NT2/D1 (cell line): ENCODE data around the gene TAS2R1.

ENCODE experiments used
- DNase-seq: peaks from one replicate; pipeline ENCODE4 v3.0.0-alpha.2; 2011; ENCODE audit warnings: low read depth, low spot score
- H3K27me3 ChIP-seq: 2 replicates; pipeline ENCODE4 v1.6.0; 2011; ENCODE audit warnings: mild to moderate bottlenecking; ENCODE audit not compliant: insufficient read length, insufficient read depth
- H3K36me3 ChIP-seq: 2 replicates; pipeline ENCODE4 v1.6.1; 2011; ENCODE audit warnings: mild to moderate bottlenecking, low read length, mixed read lengths; ENCODE audit not compliant: insufficient read depth, insufficient read length
- H3K4me1 ChIP-seq: 2 replicates; pipeline ENCODE4 v1.5.1; 2011; ENCODE audit not compliant: insufficient read depth, insufficient read length
- H3K4me3 ChIP-seq: 2 replicates; pipeline ENCODE4 v1.5.1; 2011; ENCODE audit warnings: low read depth; ENCODE audit not compliant: insufficient read length
- H3K9ac ChIP-seq: 2 replicates; pipeline ENCODE4 v1.6.0; 2011; ENCODE audit warnings: low read depth; ENCODE audit not compliant: insufficient read length
- H3K9me3 ChIP-seq: 2 replicates; pipeline ENCODE4 v1.5.1; 2011; ENCODE audit warnings: mild to moderate bottlenecking, low read length; ENCODE audit not compliant: insufficient read depth
- SUZ12 ChIP-seq: IDR thresholded peaks from 2 replicates; pipeline ENCODE4 v1.6.1; 2011; ENCODE audit not compliant: insufficient read length, insufficient read depth; ENCODE audit errors: extremely low read depth
- YY1 ChIP-seq: IDR thresholded peaks from 2 replicates; pipeline ENCODE4 v1.6.1; 2011; ENCODE audit not compliant: insufficient read length, insufficient read depth
- ZNF274 ChIP-seq: IDR thresholded peaks from 2 replicates; pipeline ENCODE4 v1.6.1; 2011; ENCODE audit warnings: mild to moderate bottlenecking, low read depth, low read length

Gene TAS2R1

DNA sequence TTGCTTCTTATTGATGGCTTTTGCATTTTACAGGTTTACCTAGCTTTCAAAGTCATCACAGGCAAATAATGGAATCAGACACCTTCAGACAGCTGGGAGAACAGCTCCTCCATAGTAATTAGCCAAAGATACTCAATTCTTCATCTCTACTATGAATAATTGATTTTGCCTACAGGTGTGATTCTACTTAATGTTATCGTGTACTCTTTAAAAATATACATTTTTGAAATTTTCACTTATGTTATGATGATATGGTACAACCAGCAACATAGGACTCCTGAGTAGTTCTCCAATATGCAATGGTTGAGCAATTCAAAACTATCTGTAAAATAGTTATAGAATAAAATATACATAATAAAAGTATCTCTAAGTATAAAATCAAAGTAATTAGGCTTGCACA is at the start of gene TAS2R1:
Gene TAS2R1 (minus strand): TSS at position 101 of the 400 bp plus-strand sequence. CDS start 319 bp downstream, outside the sequence.
- Histone ChIP-seq H3K4me3 (no peak within 1 kb of the TSS), H3K9me3 (no peaks in the 10 kb centered on the region), H3K9ac (no peak within 1 kb of the TSS), H3K36me3 (no peaks in the 10 kb centered on the region), H3K4me1 (no peaks in the 10 kb centered on the region), H3K27me3 (no peaks in the 10 kb centered on the region)
- DNase-seq, result no peak
- TF ChIP-seq YY1 (no peak), SUZ12 (no peak), ZNF274 (no peak)

DNA sequence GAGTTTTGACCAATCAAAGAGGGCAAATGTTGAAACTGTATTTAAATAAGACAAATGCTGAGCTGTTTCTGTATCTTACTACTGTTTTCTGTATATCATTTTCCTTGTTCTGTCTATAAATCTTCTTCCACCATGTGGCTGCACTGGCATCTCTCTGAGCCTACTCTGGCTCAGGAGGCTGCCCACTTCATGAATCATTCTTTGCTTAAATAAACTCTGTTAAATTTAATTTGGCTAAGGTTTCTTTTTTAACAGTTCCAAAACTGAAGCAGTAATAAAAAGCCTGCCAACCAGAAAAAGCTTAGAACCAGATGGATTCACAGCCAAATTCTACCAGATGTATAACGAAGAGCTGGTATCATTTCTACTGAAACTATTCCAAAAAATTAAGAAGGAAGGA is 40.2 kb upstream of the TAS2R1 start:
- no peaks in the 10 kb centered on the region for H3K4me1 ChIP-seq
- no peaks in the 10 kb centered on the region for H3K9me3 ChIP-seq
- no peaks in the 10 kb centered on the region for H3K36me3 ChIP-seq
- TF ChIP-seq ZNF274 (no peak), YY1 (no peak), SUZ12 (no peak)
- DNase-seq, result no peak
- H3K4me3 ChIP-seq, result no peak overlapping the region
- no peak overlapping the region for H3K9ac ChIP-seq
- H3K27me3 ChIP-seq, result no peaks in the 10 kb centered on the region

GRCh38 chr5:9667906-9668305 is 37.8 kb upstream of the TAS2R1 start:
- DNase-seq, result no peak
- TF ChIP-seq YY1 (no peak), ZNF274 (no peak), SUZ12 (no peak)

DNA sequence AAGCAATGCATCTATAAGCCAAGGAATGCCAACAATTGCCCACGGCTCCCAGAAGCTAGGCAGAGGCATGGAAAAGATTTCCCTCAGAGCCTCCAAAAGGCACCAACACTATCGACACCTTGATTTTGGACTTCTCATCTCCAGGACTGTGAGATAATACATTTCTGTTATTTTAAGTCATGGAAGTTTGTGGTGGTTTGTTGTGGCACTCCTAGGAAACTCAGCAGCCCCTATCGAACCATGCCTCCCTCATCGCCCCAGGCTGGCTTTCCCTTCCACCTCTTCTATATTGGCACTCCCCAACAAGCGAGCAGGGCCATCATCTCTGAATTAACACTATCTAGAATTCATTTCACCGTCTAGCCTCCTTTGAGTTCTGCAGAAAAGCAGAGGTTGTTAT is 33.7 kb upstream of the TAS2R1 start:
- DNase-seq, result no peak
- Histone ChIP-seq H3K27me3 (no peaks in the 10 kb centered on the region), H3K4me1 (no peaks in the 10 kb centered on the region), H3K9ac (no peak overlapping the region), H3K9me3 (no peaks in the 10 kb centered on the region), H3K36me3 (no peaks in the 10 kb centered on the region), H3K4me3 (no peak overlapping the region)
- TF ChIP-seq ZNF274, result no peak
- no peak for TF ChIP-seq YY1
- TF ChIP-seq SUZ12, result no peak

More at GRCh38 chr5:9667906-9668305, 37.8 kb upstream of the TAS2R1 start:
- Histone ChIP-seq H3K9me3 (no peaks in the 10 kb centered on the region), H3K36me3 (no peaks in the 10 kb centered on the region), H3K4me3 (no peak overlapping the region), H3K27me3 (no peaks in the 10 kb centered on the region), H3K4me1 (no peaks in the 10 kb centered on the region), H3K9ac (no peak overlapping the region)

GRCh38 chr5:9661316-9662015 is 31.3 kb upstream of the TAS2R1 start:
- H3K27me3 ChIP-seq, result no peaks in the 10 kb centered on the region
- H3K9ac ChIP-seq, result no peak overlapping the region
- no peak for DNase-seq
- no peak overlapping the region for H3K4me3 ChIP-seq
- no peaks in the 10 kb centered on the region for H3K4me1 ChIP-seq
- no peaks in the 10 kb centered on the region for H3K36me3 ChIP-seq
- H3K9me3 ChIP-seq, result no peaks in the 10 kb centered on the region
- TF ChIP-seq ZNF274 (no peak), YY1 (no peak)

DNA sequence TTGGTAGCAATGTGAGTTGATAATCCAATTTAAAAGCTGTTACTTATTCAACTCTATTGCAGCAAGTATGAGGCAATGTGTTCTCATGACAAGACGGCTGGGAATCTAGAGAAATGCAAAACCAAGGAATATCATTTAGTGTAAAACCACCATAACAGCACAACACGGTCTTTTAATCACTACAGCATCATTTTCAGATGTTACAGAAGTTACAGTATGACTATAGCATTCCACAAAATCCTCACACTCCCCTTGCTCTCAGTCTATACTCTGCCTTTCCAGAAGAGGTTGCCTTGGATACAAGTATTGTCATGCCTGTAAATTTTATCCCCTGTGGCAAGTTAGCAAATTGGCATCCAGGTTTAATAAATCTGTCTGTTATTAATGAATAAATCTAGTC is 28.6 kb upstream of the TAS2R1 start:
- H3K9me3 ChIP-seq, result no peaks in the 10 kb centered on the region
- no peaks in the 10 kb centered on the region for H3K27me3 ChIP-seq
- TF ChIP-seq SUZ12, result no peak
- no peak for TF ChIP-seq YY1
- no peak overlapping the region for H3K4me3 ChIP-seq
- no peaks in the 10 kb centered on the region for H3K4me1 ChIP-seq
- H3K36me3 ChIP-seq, result no peaks in the 10 kb centered on the region
- no peak overlapping the region for H3K9ac ChIP-seq
- DNase-seq, result no peak

GRCh38 chr5:9657819-9658218 is 27.7 kb upstream of the TAS2R1 start:
- Histone ChIP-seq H3K9me3 (no peaks in the 10 kb centered on the region), H3K4me3 (no peak overlapping the region), H3K36me3 (no peaks in the 10 kb centered on the region), H3K4me1 (no peaks in the 10 kb centered on the region), H3K27me3 (no peaks in the 10 kb centered on the region), H3K9ac (no peak overlapping the region)
- no peak for DNase-seq
- TF ChIP-seq YY1, result no peak
- no peak for TF ChIP-seq SUZ12
- TF ChIP-seq ZNF274, result no peak
